ENCODE results near the gene PSMA4.
"Not testable (repeated sequence)": the region's sequence is repeated elsewhere in the genome, so short reads cannot be mapped to it uniquely, and the experiment has no call there.

Gene PSMA4

GRCh38 chr15:78540141-78540870, at the start of gene PSMA4:
PSMA4 (plus strand) TSS chr15:78540444; CDS start chr15:78541928, 1,484 bp downstream.
- DNase-seq, result peak; percentile 69

GRCh38 chr15:78492872-78493271, 47.4 kb upstream of the PSMA4 start:
- DNase-seq, result no peak

- DNase-seq, result no peak
Observed at GRCh38 chr15:78501857-78502256, 38.4 kb upstream of the PSMA4 start.

GRCh38 chr15:78502641-78503040, 37.6 kb upstream of the PSMA4 start:
- DNase-seq, result no peak

- DNase-seq, result peak; percentile 98
Observed at GRCh38 chr15:78506971-78507830, 33.0 kb upstream of the PSMA4 start, which contains the start of gene HYKK. HYKK (plus strand) TSS chr15:78507577; CDS start chr15:78513089, 5,512 bp downstream.

- peak; percentile 18 for DNase-seq
Observed at GRCh38 chr15:78507831-78508160, 32.4 kb upstream of the PSMA4 start.

- no peak for DNase-seq
Observed at GRCh38 chr15:78508272-78508671, 32.0 kb upstream of the PSMA4 start.

- no peak for DNase-seq
Observed at GRCh38 chr15:78509726-78510312, 30.4 kb upstream of the PSMA4 start.

- DNase-seq, result not testable (repeated sequence)
Observed at GRCh38 chr15:78520035-78520434, 20.2 kb upstream of the PSMA4 start.

- no peak for DNase-seq
Observed at GRCh38 chr15:78524230-78524629, 16.0 kb upstream of the PSMA4 start.

GRCh38 chr15:78527325-78527724, 12.9 kb upstream of the PSMA4 start:
- no peak for DNase-seq

- no peak for DNase-seq
Observed at GRCh38 chr15:78533331-78533730, 6.9 kb upstream of the PSMA4 start.

GRCh38 chr15:78536134-78536533, 4.1 kb upstream of the PSMA4 start:
- no peak for DNase-seq

GRCh38 chr15:78537266-78537905, 2.9 kb upstream of the PSMA4 start:
- DNase-seq, result no peak

GRCh38 chr15:78538358-78538757, 1.9 kb upstream of the PSMA4 start:
- DNase-seq, result no peak

GRCh38 chr15:78539464-78540140, 642 bp upstream of the PSMA4 start:
- not testable (repeated sequence) for DNase-seq

GRCh38 chr15:78540871-78541743, 863 bp downstream of the PSMA4 start:
- DNase-seq, result no peak

- DNase-seq, result no peak
Observed at GRCh38 chr15:78541744-78542034, 1.4 kb downstream of the PSMA4 start.

GRCh38 chr15:78542647-78543046, 2.4 kb downstream of the PSMA4 start:
- DNase-seq, result no peak

GRCh38 chr15:78550194-78550593, 9.9 kb downstream of the PSMA4 start:
- DNase-seq, result no peak

GRCh38 chr15:78550815-78551214, 10.6 kb downstream of the PSMA4 start:
- DNase-seq, result no peak

- no peak for DNase-seq
Observed at GRCh38 chr15:78551902-78552301, 11.7 kb downstream of the PSMA4 start.
